ENCODE results near the gene ARRB1.

The ARRB1 gene

DNA sequence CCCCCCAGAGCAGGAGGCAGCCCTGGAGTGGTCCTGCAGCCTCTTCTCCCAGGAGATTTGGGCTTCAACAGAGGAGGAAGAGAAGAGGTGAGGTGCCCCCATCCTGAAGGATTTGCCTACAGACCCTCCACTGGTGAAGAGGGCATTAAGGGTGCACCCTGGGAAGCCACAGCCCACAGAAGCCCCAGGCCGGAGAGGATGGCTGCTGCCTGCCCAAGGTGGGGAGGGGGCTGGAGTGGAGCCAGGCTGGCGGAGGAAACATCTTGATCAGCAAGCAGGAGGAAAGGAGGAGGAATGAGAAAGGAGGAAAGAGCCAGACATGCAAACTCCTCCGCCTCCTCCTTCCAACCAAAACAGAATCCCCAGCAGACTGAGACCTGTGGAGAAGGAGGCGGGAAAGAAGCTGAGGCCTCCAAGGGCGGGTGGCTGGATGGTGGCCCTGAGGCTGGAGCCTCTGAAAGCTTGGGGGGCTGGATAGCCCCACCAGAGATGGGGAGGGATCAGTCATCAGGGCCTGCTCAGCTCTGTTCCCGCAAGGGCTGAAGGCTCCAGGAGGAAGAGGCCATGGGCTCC lies 31.3 kb downstream of the ARRB1 start (continued):
- TF ChIP-seq ZNF449 (tag by site-specific recombination; IDR thresholded peaks at IDR 0.05) (no peak), ZNF2 (tag by site-specific recombination; IDR thresholded peaks at IDR 0.05) (no peak), MEIS1 (CRISPR knock-in tag; IDR thresholded peaks at IDR 0.05; ENCODE audit: borderline replicate concordance) (no peak), ZNF626 (tag by site-specific recombination; IDR thresholded peaks at IDR 0.05) (no peak), ZNF274 (IDR thresholded peaks at IDR 0.05; ENCODE audit: low read length) (no peak), ZNF274 (tag by site-specific recombination; IDR thresholded peaks at IDR 0.05; ENCODE audit: borderline replicate concordance) (no peak)

DNA sequence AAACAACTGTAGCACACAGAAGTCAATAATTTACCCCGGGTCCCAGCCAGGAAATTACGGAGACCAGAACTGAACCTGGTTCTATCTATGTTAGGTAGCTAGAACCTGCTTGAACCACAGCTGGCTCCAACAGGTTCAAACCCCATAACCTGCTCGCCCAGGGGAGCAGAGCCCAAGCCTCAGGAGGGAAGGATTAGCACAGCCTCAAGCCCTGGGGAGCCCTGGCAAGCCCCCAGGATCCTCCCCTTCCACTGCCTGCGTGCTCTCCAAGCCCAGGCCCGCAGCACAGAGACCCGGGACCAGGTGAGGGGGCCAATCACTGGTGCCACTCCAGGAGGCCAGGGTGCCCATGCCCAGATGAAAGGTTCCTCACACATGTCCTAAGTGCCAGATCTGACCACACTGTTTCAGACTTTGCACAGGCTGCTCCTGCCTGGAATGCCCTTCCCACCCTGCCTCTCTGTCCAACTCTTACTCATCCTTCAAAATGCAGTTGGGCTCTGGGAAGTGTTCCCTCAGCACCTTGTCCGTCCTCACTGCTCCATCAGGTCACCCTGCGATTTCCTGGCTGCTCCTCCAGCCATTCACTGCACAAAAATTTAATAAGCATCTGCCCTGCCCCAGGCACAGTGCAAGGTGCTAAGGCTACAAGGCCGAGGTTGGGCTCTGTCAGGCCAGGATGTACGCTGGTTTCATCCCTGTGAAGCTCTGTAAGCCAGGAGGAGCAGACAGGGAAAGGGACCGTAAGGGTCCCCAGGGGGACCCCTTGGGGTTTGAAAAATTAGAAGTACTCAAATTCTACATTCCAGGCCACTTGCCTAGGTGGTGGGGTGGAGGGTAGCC lies 32.2 kb downstream of the ARRB1 start:
- TF ChIP-seq ZNF449 (tag by site-specific recombination; IDR thresholded peaks at IDR 0.05) (peak; percentile 56; the same call in 1 of the 2 replicates), YY2 (tag by site-specific recombination; IDR thresholded peaks at IDR 0.05) (no peak), GLIS1 (tag by site-specific recombination; IDR thresholded peaks at IDR 0.05) (peak; percentile 23; the same call in 1 of the 2 replicates)
- Histone ChIP-seq H3K9me3 (ENCODE audit: control insufficient read depth, insufficient read depth, low read depth, low read length) (no peaks in the 10 kb centered on the region), H3K27ac (ENCODE audit: extremely low read depth, low read depth, low read length) (no peak overlapping the region), H3K36me3 (ENCODE audit: control insufficient read depth in 2 of 2, insufficient read depth in 1 of 2, low read length in 2 of 2) (no peaks in the 10 kb centered on the region), H3K4me1 (ENCODE audit: control insufficient read depth, insufficient read depth, low read length) (no peaks in the 10 kb centered on the region), H3K4me3 (ENCODE audit: low read depth, low read length) (no peak overlapping the region)
- CTCF ChIA-PET = no interaction called here
- POLR2A ChIA-PET = no interaction called here

DNA sequence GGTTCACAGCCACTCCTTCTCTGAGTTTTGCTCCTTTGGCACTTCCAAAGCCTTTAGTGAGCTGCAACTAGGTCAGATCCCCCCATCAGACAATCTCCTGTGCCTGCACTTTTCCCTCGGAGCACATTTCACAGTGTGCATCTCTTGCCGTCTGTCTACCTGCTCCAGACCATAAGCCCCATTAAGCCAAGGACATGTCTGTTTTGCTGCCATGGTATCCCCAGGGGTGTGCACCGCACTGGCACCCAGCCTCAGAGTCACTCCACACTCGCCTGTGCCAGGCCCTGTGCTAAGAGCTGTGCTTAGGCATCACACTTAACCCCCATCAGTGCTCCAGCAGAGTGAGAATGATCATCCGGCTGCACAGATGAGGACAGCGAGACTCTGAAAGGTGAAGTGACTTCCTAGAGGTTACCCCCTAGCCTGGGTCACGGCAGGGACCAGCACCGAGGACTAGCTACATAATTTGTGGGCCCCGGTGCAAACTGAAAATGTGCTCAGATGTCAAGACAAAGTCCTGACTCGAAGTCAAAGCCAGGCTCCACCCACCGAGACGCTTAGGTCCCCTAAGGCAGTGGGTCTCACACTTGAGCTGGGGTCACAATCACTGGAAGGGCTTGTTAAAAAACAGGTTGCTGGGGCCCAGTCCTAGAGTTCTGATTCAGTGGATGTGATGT lies 33.9 kb downstream of the ARRB1 start:
- Histone ChIP-seq H3K4me1 (ENCODE audit: control insufficient read depth, insufficient read depth, low read length) (no peaks in the 10 kb centered on the region), H3K9me3 (ENCODE audit: control insufficient read depth, insufficient read depth, low read depth, low read length) (no peaks in the 10 kb centered on the region), H3K36me3 (ENCODE audit: control insufficient read depth in 2 of 2, insufficient read depth in 1 of 2, low read length in 2 of 2) (no peaks in the 10 kb centered on the region), H3K4me3 (ENCODE audit: low read depth, low read length) (no peak overlapping the region), H3K27ac (ENCODE audit: extremely low read depth, low read depth, low read length) (no peak overlapping the region)
- CTCF ChIA-PET = interaction anchor here (1.1 kb wide), 1 partner anchor 37 kb away, joined by 4 read pairs; no protein-coding TSS in a partner anchor
- POLR2A ChIA-PET = no interaction called here
- TF ChIP-seq ZNF521 (tag by site-specific recombination; IDR thresholded peaks at IDR 0.05) = no peak
- TF ChIP-seq ZNF223 (tag by site-specific recombination; IDR thresholded peaks at IDR 0.05) = no peak
- TF ChIP-seq ZNF184 (tag by site-specific recombination; IDR thresholded peaks at IDR 0.05) = no peak
- no peak for TF ChIP-seq ZIC2 (tag by site-specific recombination; IDR thresholded peaks at IDR 0.05)
- TF ChIP-seq, protein P1, sequence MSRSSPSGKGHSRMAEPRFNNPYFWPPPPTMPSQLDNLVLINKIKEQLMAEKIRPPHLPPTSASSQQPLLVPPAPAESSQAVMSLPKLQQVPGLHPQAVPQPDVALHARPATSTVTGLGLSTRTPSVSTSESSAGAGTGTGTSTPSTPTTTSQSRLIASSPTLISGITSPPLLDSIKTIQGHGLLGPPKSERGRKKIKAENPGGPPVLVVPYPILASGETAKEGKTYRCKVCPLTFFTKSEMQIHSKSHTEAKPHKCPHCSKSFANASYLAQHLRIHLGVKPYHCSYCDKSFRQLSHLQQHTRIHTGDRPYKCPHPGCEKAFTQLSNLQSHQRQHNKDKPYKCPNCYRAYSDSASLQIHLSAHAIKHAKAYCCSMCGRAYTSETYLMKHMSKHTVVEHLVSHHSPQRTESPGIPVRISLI (tag by site-specific recombination; IDR thresholded peaks at IDR 0.05) = no peak
- no peak for TF ChIP-seq ZNF132 (tag by site-specific recombination; IDR thresholded peaks at IDR 0.05; ENCODE audit: borderline replicate concordance)
- no peak for TF ChIP-seq HOXD13 (CRISPR knock-in tag; IDR thresholded peaks at IDR 0.05; ENCODE audit: borderline replicate concordance)
- no peak for TF ChIP-seq TCF7L2 (IDR thresholded peaks at IDR 0.05; ENCODE audit: borderline replicate concordance, low read depth, low read length)
- no peak for TF ChIP-seq SP3 (tag by site-specific recombination; IDR thresholded peaks at IDR 0.05)
- TF ChIP-seq CTCF (tag by site-specific recombination; IDR thresholded peaks at IDR 0.05) = no peak
- no peak for TF ChIP-seq ZNF777 (tag by site-specific recombination; IDR thresholded peaks at IDR 0.05; ENCODE audit: borderline replicate concordance)
- TF ChIP-seq, protein P2, sequence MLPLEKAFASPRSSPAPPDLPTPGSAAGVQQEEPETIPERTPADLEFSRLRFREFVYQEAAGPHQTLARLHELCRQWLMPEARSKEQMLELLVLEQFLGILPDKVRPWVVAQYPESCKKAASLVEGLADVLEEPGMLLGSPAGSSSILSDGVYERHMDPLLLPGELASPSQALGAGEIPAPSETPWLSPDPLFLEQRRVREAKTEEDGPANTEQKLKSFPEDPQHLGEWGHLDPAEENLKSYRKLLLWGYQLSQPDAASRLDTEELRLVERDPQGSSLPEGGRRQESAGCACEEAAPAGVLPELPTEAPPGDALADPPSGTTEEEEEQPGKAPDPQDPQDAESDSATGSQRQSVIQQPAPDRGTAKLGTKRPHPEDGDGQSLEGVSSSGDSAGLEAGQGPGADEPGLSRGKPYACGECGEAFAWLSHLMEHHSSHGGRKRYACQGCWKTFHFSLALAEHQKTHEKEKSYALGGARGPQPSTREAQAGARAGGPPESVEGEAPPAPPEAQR (tag by site-specific recombination; IDR thresholded peaks at IDR 0.05) = no peak
- no peak for TF ChIP-seq ZNF10 (tag by site-specific recombination; IDR thresholded peaks at IDR 0.05)
- TF ChIP-seq REPIN1 (tag by site-specific recombination; IDR thresholded peaks at IDR 0.05; ENCODE audit: low read depth) = no peak
- TF ChIP-seq ZNF488 (tag by site-specific recombination; IDR thresholded peaks at IDR 0.05) = no peak
